PC-3 (cell line): ENCODE data around the gene SNTG2. TPM values are rescaled to one million over a fixed set of nuclear protein-coding genes. Genes with fewer than 3 reads are reported as not detected.

Experiments
- ATAC-seq: fragments of 200-7000 bp; cut with Tn5 transposase; 2 replicates; pipeline ENCODE4 v1.9.1; 2020; ENCODE audit warnings: mild to moderate bottlenecking, moderate library complexity
- BruUV-seq: library from RNA; stranded (reverse); fragments of 400-500 nt; replicated peaks from 2 replicates; lab custom pipeline; 2021; lab: Mats Ljungman, UMichigan
- CTCF ChIA-PET: fragments of 300-600 bp; sonication (Branson Sonifier 250); formaldehyde crosslinking; loops from one replicate; lab custom pipeline; 2022; ENCODE audit warnings: antibody characterized with exemption; lab: Charles Lee
- POLR2A ChIA-PET: fragments of 300-600 bp; sonication (Branson Sonifier 250); formaldehyde crosslinking; loops from one replicate; lab custom pipeline; 2022; ENCODE audit warnings: antibody characterized with exemption; ENCODE audit not compliant: unreplicated experiment; lab: Charles Lee
- DNase-seq: peaks from one replicate; pipeline ENCODE4 v3.0.0-alpha.2; 2015
- H2AFZ ChIP-seq: fragments of 300-600 bp; sonication (generic); 2 replicates; pipeline ENCODE4 v1.6.0; 2016; ENCODE audit warnings: antibody characterized with exemption, low read length
- H3F3A ChIP-seq: fragments of 300-600 bp; sonication (generic); one replicate; pipeline ENCODE4 v1.6.0; 2017; ENCODE audit warnings: antibody characterized with exemption, low read length, control low read depth, mild to moderate bottlenecking; ENCODE audit not compliant: unreplicated experiment
- H3K27ac ChIP-seq: fragments of 300-600 bp; sonication (generic); 2 replicates; pipeline ENCODE4 v1.5.1; 2016; ENCODE audit warnings: mild to moderate bottlenecking, low read length
- H3K27me3 ChIP-seq: fragments of 300-600 bp; sonication (generic); 2 replicates; pipeline ENCODE4 v1.6.1; 2016; ENCODE audit warnings: low read length, mixed read lengths
- H3K36me3 ChIP-seq: fragments of 300-600 bp; sonication (generic); 2 replicates; pipeline ENCODE4 v1.6.1; 2016; ENCODE audit warnings: low read depth, mixed run types, low read length, mixed read lengths
- H3K4me1 ChIP-seq: fragments of 300-600 bp; sonication (generic); 2 replicates; pipeline ENCODE4 v1.5.1; 2016; ENCODE audit warnings: low read length; ENCODE audit not compliant: insufficient read depth
- H3K4me2 ChIP-seq: fragments of 300-600 bp; sonication (generic); 2 replicates; pipeline ENCODE4 v1.6.0; 2016; ENCODE audit warnings: low read length
- H3K4me3 ChIP-seq: fragments of 300-600 bp; sonication (generic); 2 replicates; pipeline ENCODE4 v1.5.1; 2016; ENCODE audit warnings: mild to moderate bottlenecking, low read length, mixed read lengths
- H3K79me2 ChIP-seq: fragments of 300-600 bp; sonication (generic); 2 replicates; pipeline ENCODE4 v1.6.1; 2017; ENCODE audit warnings: low read length, mixed read lengths
- H3K9ac ChIP-seq: fragments of 300-600 bp; sonication (generic); 2 replicates; pipeline ENCODE4 v1.6.0; 2016; ENCODE audit warnings: mild to moderate bottlenecking, low read length
- H3K9me2 ChIP-seq: fragments of 300-600 bp; sonication (generic); replicated peaks from 2 replicates; pipeline ENCODE4 v1.6.1; 2016; ENCODE audit warnings: mixed run types, low read length, mixed read lengths
- H3K9me3 ChIP-seq: fragments of 300-600 bp; sonication (generic); 2 replicates; pipeline ENCODE4 v1.6.1; 2016; ENCODE audit warnings: low read length, mixed read lengths
- H4K20me1 ChIP-seq: fragments of 300-600 bp; sonication (generic); 2 replicates; pipeline ENCODE4 v1.6.1; 2016; ENCODE audit warnings: low read length, mixed read lengths
- CTCF ChIP-seq: fragments of 300-600 bp; sonication (generic); conservative IDR thresholded peaks from 2 replicates; pipeline ENCODE4 v1.5.1; 2017; ENCODE audit warnings: antibody characterized with exemption, low read depth, mild to moderate bottlenecking, low read length
- EZH2 ChIP-seq: fragments of 300-600 bp; sonication (generic); IDR thresholded peaks from one replicate; pipeline ENCODE4 v1.6.1; 2017; ENCODE audit warnings: antibody characterized with exemption, mild to moderate bottlenecking, low read length; ENCODE audit not compliant: unreplicated experiment
- EZH2phosphoT487 ChIP-seq: fragments of 300-600 bp; sonication (generic); IDR thresholded peaks from 2 replicates; pipeline ENCODE4 v1.6.1; 2018; ENCODE audit warnings: mild to moderate bottlenecking, antibody characterized with exemption, low read length, borderline replicate concordance
- intact Hi-C: fragments of 100-400 bp; cut with micrococcal nuclease; formaldehyde crosslinking; loops from 2 replicates; pipeline ENCODE4 v1.9.0; 2023
- total RNA-seq: library from RNA; depleted of rRNA; stranded (reverse); fragments of >200 nt; gene quantifications from 2 replicates; pipeline ENCODE4 v1.2.3, GENCODE V29; 2014

SNTG2 gene
- total RNA-seq, 1 experiment from 2014 or later = not detected

DNA sequence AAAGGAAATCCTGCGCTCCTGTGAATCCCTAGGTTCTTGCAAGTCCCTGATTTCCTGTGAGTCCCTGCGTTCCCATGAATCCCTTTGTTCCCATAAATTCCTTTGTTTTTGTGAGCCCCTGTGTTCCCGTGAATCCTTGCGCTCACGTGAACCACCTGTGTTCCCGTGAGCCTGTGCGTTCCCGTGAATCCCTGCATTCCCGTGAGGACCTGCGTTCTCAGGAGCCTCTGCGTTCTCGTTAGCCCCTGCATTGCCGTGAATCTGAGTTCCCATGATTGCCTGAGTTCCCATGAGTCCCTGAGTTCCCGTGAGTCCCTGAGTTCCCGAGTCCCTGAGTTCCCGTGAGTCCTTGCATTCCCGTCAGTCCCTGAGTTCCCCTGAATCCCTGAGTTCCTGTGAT, 71.5 kb downstream of the SNTG2 start:
- H3K9ac ChIP-seq = no peak overlapping the region
- no peaks in the 10 kb centered on the region for H3K9me2 ChIP-seq
- DNase-seq (no peak), ATAC-seq (no peak)
- intact Hi-C loops = no loop called here
- no peak overlapping the region for H3K4me3 ChIP-seq
- no peaks in the 10 kb centered on the region for H3K4me1 ChIP-seq
- H2AFZ ChIP-seq = no peak overlapping the region
- no peaks in the 10 kb centered on the region for H3F3A ChIP-seq
- H3K4me2 ChIP-seq = no peak overlapping the region
- TF ChIP-seq EZH2phosphoT487 (no peak), CTCF (no peak), EZH2 (no peak)
- BruUV-seq = no TSS peak
- no peaks in the 10 kb centered on the region for H3K79me2 ChIP-seq
- H3K27me3 ChIP-seq = peaks cover 23% of the 10 kb centered on the region
- no peaks in the 10 kb centered on the region for H4K20me1 ChIP-seq
- H3K36me3 ChIP-seq = no peaks in the 10 kb centered on the region
- no peak overlapping the region for H3K27ac ChIP-seq
- ChIA-PET CTCF (no interaction called here), POLR2A (no interaction called here)
- H3K9me3 ChIP-seq = no peaks in the 10 kb centered on the region

DNA sequence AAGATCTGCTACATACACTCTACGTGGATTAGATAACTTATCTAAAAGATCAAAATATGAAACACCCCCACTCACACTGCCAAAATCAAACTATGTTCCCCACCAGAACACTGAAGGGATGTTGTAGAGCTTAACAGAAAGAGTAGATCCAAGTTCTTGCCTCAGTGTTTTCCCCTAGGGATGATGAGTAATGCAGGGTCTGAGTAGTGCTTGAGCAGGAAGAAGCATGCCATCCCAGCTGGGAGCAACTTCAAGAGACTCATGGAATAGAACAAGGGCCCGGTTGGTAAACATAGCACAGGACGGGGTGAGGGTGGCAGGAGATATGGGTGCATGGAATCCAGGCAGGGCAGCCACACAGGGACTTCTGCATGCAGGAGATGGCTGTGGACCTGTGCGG, 74.3 kb downstream of the SNTG2 start:
- intact Hi-C loops = no loop called here
- H3K4me2 ChIP-seq = no peak overlapping the region
- no peak overlapping the region for H2AFZ ChIP-seq
- no peaks in the 10 kb centered on the region for H3K36me3 ChIP-seq
- H3K27me3 ChIP-seq = peaks cover 41% of the 10 kb centered on the region
- H3K9me3 ChIP-seq = no peaks in the 10 kb centered on the region
- no peaks in the 10 kb centered on the region for H3K9me2 ChIP-seq
- ChIA-PET POLR2A (no interaction called here), CTCF (no interaction called here)
- TF ChIP-seq EZH2 (no peak), CTCF (no peak), EZH2phosphoT487 (no peak)
- no peak overlapping the region for H3K9ac ChIP-seq
- DNase-seq (no peak), ATAC-seq (no peak)
- BruUV-seq = no TSS peak
- no peak overlapping the region for H3K4me3 ChIP-seq
- H3K27ac ChIP-seq = no peak overlapping the region
- H4K20me1 ChIP-seq = no peaks in the 10 kb centered on the region
- no peaks in the 10 kb centered on the region for H3K79me2 ChIP-seq
- no peaks in the 10 kb centered on the region for H3K4me1 ChIP-seq
- no peaks in the 10 kb centered on the region for H3F3A ChIP-seq

DNA sequence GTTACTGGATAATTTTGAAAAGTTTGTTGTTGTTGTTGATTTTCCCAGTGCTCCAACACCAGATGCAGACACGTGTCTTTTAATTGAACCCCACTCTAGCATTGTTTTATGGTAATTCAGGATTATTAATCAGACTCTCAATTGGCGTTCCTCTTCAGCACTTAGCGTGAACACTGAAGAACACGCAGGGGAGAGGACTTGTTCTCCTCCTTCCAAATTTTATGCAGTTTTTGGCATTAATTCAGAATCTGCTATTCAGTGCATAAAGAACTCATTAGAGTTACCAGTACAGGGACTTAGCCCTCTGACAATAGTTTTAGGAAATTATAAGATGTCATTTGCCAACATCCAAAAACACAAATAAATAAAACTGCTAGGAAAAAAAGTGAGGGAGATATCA, 75.5 kb downstream of the SNTG2 start:
- POLR2A ChIA-PET = no interaction called here
- no TSS peak for BruUV-seq
- no peak overlapping the region for H3K4me2 ChIP-seq
- H3K27me3 ChIP-seq = peaks cover 50% of the 10 kb centered on the region
- ATAC-seq (no peak), DNase-seq (no peak)
- no peaks in the 10 kb centered on the region for H3K36me3 ChIP-seq
- H3K4me1 ChIP-seq = no peaks in the 10 kb centered on the region
- TF ChIP-seq EZH2 (no peak), EZH2phosphoT487 (no peak), CTCF (no peak)
- no peak overlapping the region for H3K4me3 ChIP-seq
- no peak overlapping the region for H3K9ac ChIP-seq
- H3K9me2 ChIP-seq = no peaks in the 10 kb centered on the region
- H2AFZ ChIP-seq = no peak overlapping the region
- H3K9me3 ChIP-seq = no peaks in the 10 kb centered on the region
- intact Hi-C loops = no loop called here
- no peak overlapping the region for H3K27ac ChIP-seq
- CTCF ChIA-PET = no interaction called here
- H4K20me1 ChIP-seq = no peaks in the 10 kb centered on the region
- no peaks in the 10 kb centered on the region for H3K79me2 ChIP-seq
- H3F3A ChIP-seq = no peaks in the 10 kb centered on the region
